ENCODE measurements around the gene LAIR1.

GRCh38 chr19:54399189-54399588 is 34.5 kb upstream of the LAIR1 start:
- TF ChIP-seq CTCF (IDR thresholded peaks at IDR 0.05; ENCODE audit: low read length) (no peak), EZH2phosphoT487 (IDR thresholded peaks at IDR 0.05; ENCODE audit: low read length) (no peak), EZH2 (optimal IDR thresholded peaks at IDR 0.05; ENCODE audit: low read depth, low read length) (no peak)
